IMR-90 (cell line): ENCODE data around the gene ZNF684. TPM values are rescaled to one million over a fixed set of nuclear protein-coding genes. Genes with fewer than 3 reads are reported as not detected.

Experiments used
- ATAC-seq: fragments of 200-7000 bp; cut with Tn5 transposase; 2 replicates; pipeline ENCODE4 v1.9.1; 2020; ENCODE audit warnings: low read depth, mild to moderate bottlenecking, moderate library complexity
- BruUV-seq: library from RNA; stranded (reverse); fragments of 400-500 nt; replicated peaks from 2 replicates; lab custom pipeline; 2021; lab: Mats Ljungman, UMichigan
- CTCF ChIA-PET: fragments of 300-600 bp; formaldehyde crosslinking; extraction: SDS; loops from one replicate; lab custom pipeline; 2021; ENCODE audit warnings: antibody characterized with exemption; lab: Yijun Ruan, JAX
- POLR2A ChIA-PET: fragments of 300-600 bp; sonication (Branson Sonifier 250); formaldehyde crosslinking; loops from one replicate; lab custom pipeline; 2022; ENCODE audit warnings: antibody characterized with exemption; ENCODE audit not compliant: unreplicated experiment; lab: Charles Lee
- DNase-seq: peaks from one replicate; pipeline ENCODE4 v3.0.0; 2013
- H2AFZ ChIP-seq: replicated peaks from 2 replicates; pipeline ENCODE3; 2013; ENCODE audit warnings: low read length, mild to moderate bottlenecking; ENCODE audit not compliant: poor library complexity
- H2AK5ac ChIP-seq: 2 replicates; pipeline ENCODE4 v1.6.1; 2013; ENCODE audit warnings: low read depth, low read length, inconsistent platforms
- H2AK9ac ChIP-seq: replicated peaks from 2 replicates; pipeline ENCODE3; 2013; ENCODE audit warnings: mild to moderate bottlenecking, low read depth, low read length, moderate library complexity; ENCODE audit not compliant: poor library complexity
- H2BK120ac ChIP-seq: 2 replicates; pipeline ENCODE4 v1.6.1; 2013; ENCODE audit warnings: low read depth, low read length, inconsistent platforms
- H2BK15ac ChIP-seq: 3 replicates; pipeline ENCODE4 v1.6.1; 2013; ENCODE audit warnings: low read depth, low read length, inconsistent platforms
- H2BK20ac ChIP-seq: 2 replicates; pipeline ENCODE4 v1.6.1; 2013; ENCODE audit warnings: low read depth, mild to moderate bottlenecking, inconsistent platforms, low read length, moderate library complexity
- H2BK5ac ChIP-seq: 2 replicates; pipeline ENCODE4 v1.6.1; 2013; ENCODE audit warnings: mild to moderate bottlenecking, low read depth, low read length, inconsistent platforms; ENCODE audit not compliant: poor library complexity, severe bottlenecking
- H3K14ac ChIP-seq: replicated peaks from 2 replicates; pipeline ENCODE4 v1.6.1; 2013; ENCODE audit warnings: low read depth, low read length, inconsistent platforms
- H3K18ac ChIP-seq: 2 replicates; pipeline ENCODE4 v1.6.1; 2013; ENCODE audit warnings: low read depth, low read length, control low read depth
- H3K23ac ChIP-seq: 2 replicates; pipeline ENCODE4 v1.6.1; 2013; ENCODE audit warnings: low read depth, low read length, inconsistent platforms
- H3K27ac ChIP-seq: 2 replicates; pipeline ENCODE4 v1.5.1; 2013; ENCODE audit warnings: mild to moderate bottlenecking, control low read depth, low read length; ENCODE audit not compliant: insufficient read depth
- H3K27me3 ChIP-seq: 2 replicates; pipeline ENCODE4 v1.6.1; 2013; ENCODE audit warnings: low read length; ENCODE audit not compliant: control insufficient read depth, insufficient read depth
- H3K36me3 ChIP-seq: 2 replicates; pipeline ENCODE4 v1.6.1; 2013; ENCODE audit warnings: low read length, mixed read lengths; ENCODE audit not compliant: control insufficient read depth, insufficient read depth
- H3K4ac ChIP-seq: 2 replicates; pipeline ENCODE4 v1.6.1; 2013; ENCODE audit warnings: low read depth, low read length, inconsistent platforms
- H3K4me1 ChIP-seq: 2 replicates; pipeline ENCODE4 v1.6.1; 2013; ENCODE audit warnings: low read length, mixed read lengths; ENCODE audit not compliant: control insufficient read depth, insufficient read depth
- H3K4me2 ChIP-seq: 2 replicates; pipeline ENCODE4 v1.6.1; 2013; ENCODE audit warnings: low read depth, mild to moderate bottlenecking, control low read depth, low read length, moderate library complexity
- H3K4me3 ChIP-seq: 2 replicates; pipeline ENCODE4 v1.5.1; 2013; ENCODE audit warnings: low read depth, mild to moderate bottlenecking, control low read depth, low read length, moderate library complexity; ENCODE audit not compliant: insufficient read depth
- H3K56ac ChIP-seq: 2 replicates; pipeline ENCODE4 v1.6.1; 2013; ENCODE audit warnings: low read length, inconsistent platforms; ENCODE audit not compliant: insufficient read depth; ENCODE audit errors: extremely low read depth
- H3K79me1 ChIP-seq, 2 experiments: 2 replicates each; pipeline ENCODE4 v1.6.1; 2013; ENCODE audit warnings: low read length in 2 of 2, inconsistent platforms in 1 of 2, low read depth in 1 of 2
- H3K9ac ChIP-seq: 2 replicates; pipeline ENCODE4 v1.6.1; 2013; ENCODE audit warnings: low read depth, low read length, control low read depth
- H3K9me1 ChIP-seq: 2 replicates; pipeline ENCODE4 v1.6.1; 2013; ENCODE audit warnings: low read length, inconsistent platforms; ENCODE audit not compliant: insufficient read depth
- H3K9me3 ChIP-seq: 2 replicates; pipeline ENCODE4 v1.6.1; 2013; ENCODE audit warnings: low read length; ENCODE audit not compliant: control insufficient read depth, insufficient read depth
- H4K20me1 ChIP-seq: 2 replicates; pipeline ENCODE4 v1.6.1; 2013; ENCODE audit warnings: low read length, inconsistent platforms; ENCODE audit not compliant: insufficient read depth
- H4K5ac ChIP-seq: 2 replicates; pipeline ENCODE4 v1.6.1; 2013; ENCODE audit warnings: mild to moderate bottlenecking, low read depth, low read length, control low read depth
- H4K8ac ChIP-seq, 2 experiments: 2 replicates each; pipeline ENCODE4 v1.6.1; 2013; ENCODE audit warnings: low read depth in 2 of 2, low read length in 2 of 2, control low read depth in 1 of 2, inconsistent platforms in 1 of 2
- H4K91ac ChIP-seq: 2 replicates; pipeline ENCODE4 v1.6.1; 2013; ENCODE audit warnings: low read depth, low read length, inconsistent platforms; ENCODE audit not compliant: insufficient read depth
- CEBPB ChIP-seq: IDR thresholded peaks from 2 replicates; pipeline ENCODE4 v1.6.1; 2012; ENCODE audit warnings: low read depth, low read length, improper control_type of control experiment
- ELK1 ChIP-seq: fragments of 150-350 bp; IDR thresholded peaks from 2 replicates; pipeline ENCODE4 v1.6.1; 2016; ENCODE audit warnings: low read depth, mild to moderate bottlenecking, low read length, moderate library complexity, borderline replicate concordance
- NFE2L2 ChIP-seq: fragments of 150-350 bp; IDR thresholded peaks from 2 replicates; pipeline ENCODE4 v1.6.1; 2016; ENCODE audit warnings: low read depth, mild to moderate bottlenecking, low read length
- POLR2A ChIP-seq: IDR thresholded peaks from 2 replicates; pipeline ENCODE4 v1.6.1; 2012; ENCODE audit warnings: mild to moderate bottlenecking, low read depth, low read length
- RAD21 ChIP-seq: IDR thresholded peaks from 2 replicates; pipeline ENCODE4 v1.6.1; 2012; ENCODE audit warnings: low read length, improper control_type of control experiment
- RCOR1 ChIP-seq: IDR thresholded peaks from 2 replicates; pipeline ENCODE4 v1.6.1; 2012; ENCODE audit warnings: mild to moderate bottlenecking, low read length, improper control_type of control experiment; ENCODE audit not compliant: insufficient replicate concordance
- SMC3 ChIP-seq: fragments of 150-350 bp; IDR thresholded peaks from 2 replicates; pipeline ENCODE4 v1.6.1; 2016; ENCODE audit warnings: low read depth, mild to moderate bottlenecking, antibody characterized with exemption, low read length, moderate library complexity
- WGBS, 2 experiments: methylation state at CpG; one replicate each; pipeline versions ENCODE4 v1.1.5 to v1.1.7; 2013; ENCODE audit warnings: missing lambda C conversion rate in 2 of 2; ENCODE audit not compliant: insufficient read length in 1 of 2; ENCODE audit errors: extremely low coverage in 2 of 2; 5-methylcytosine and 5-hydroxymethylcytosine counted together
- dilution Hi-C: fragments of 300-500 bp; cut with HindIII; formaldehyde crosslinking; loops from one replicate; pipeline ENCODE4 v1.14.3; 2018; ENCODE audit warnings: low sequenced_read_pairs; ENCODE audit not compliant: unreplicated experiment
- in situ Hi-C: fragments of 300-500 bp; cut with MboI; formaldehyde crosslinking; loops from 3 replicates; pipeline ENCODE4 v1.14.3; 2019; ENCODE audit warnings: low sequenced_read_pairs, inconsistent platforms, mixed read lengths
- intact Hi-C: fragments of 100-400 bp; cut with micrococcal nuclease; formaldehyde crosslinking; loops from 2 replicates; pipeline ENCODE4 v1.10.0; 2022
- microRNA-seq, 2 experiments: library from miRNA; stranded (forward) in 1 of 2; unstranded in 1 of 2; fragments of 10-50 nt in 1 of 2; fragments of <30 nt in 1 of 2; gene quantifications in 1 of 2; microRNA quantifications in 1 of 2; one replicate each; pipeline versions ENCODE3 to v1.1.0; 2013 to 2020; ENCODE audit not compliant: insufficient read depth in 1 of 2, insufficient read length in 1 of 2, unreplicated experiment in 1 of 2
- polyA plus RNA-seq, 3 experiments: library from polyadenylated mRNA; depleted of rRNA; stranded (reverse); fragments of >200 nt; gene quantifications; 2 replicates each; pipeline ENCODE4 v1.2.3, GENCODE V29; 2012; ENCODE audit warnings: low replicate concordance in 1 of 3
- small RNA-seq, 5 experiments: library from RNA; depleted of rRNA; stranded (forward); fragments of <200 nt; gene quantifications; one replicate each; pipeline ENCODE3, GENCODE V24; 2012
- total RNA-seq: library from RNA; depleted of rRNA; stranded (reverse); fragments of >200 nt; gene quantifications from 2 replicates; pipeline ENCODE4 v1.2.3, GENCODE V29; 2012; rRNA removed

Gene ZNF684
- total and polyA plus RNA-seq, 2 of the 4 experiments (the other 2 are of a cell fraction) = 1.4 to 4.1 TPM

DNA sequence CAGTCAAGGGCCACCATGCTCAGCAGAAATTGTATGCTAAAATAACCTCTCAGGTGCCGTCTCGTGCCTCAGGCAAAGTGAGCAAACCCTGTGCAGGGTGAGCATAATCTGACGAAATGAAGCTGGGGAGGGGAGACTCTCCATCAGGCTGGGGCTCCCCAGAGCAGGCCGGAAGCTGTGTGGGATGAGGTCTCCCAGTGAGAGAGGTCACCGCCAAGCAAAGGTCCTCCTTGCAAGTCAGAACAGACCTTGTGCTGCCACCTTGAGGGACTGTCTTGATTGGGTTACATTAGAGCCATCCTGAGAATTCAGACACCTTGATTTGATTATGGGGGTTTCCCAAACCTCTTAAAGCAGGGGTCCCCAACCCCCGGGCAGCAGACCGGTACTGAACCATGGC lies 64.2 kb downstream of the ZNF684 start:
- dilution Hi-C loops = no loop called here

More for the DNA sequence above, 64.2 kb downstream of the ZNF684 start:
- no peak overlapping the region for H4K5ac ChIP-seq
- H3K23ac ChIP-seq = no peak overlapping the region
- H4K91ac ChIP-seq = no peak overlapping the region
- WGBS, 2 experiments = 67% methylated on average over 3 of the region's 7 CpGs; no CpG with 5 or more reads in 1 of the 2 experiments
- H2BK15ac ChIP-seq = no peak overlapping the region
- H3K4me3 ChIP-seq = no peak overlapping the region
- no peak overlapping the region for H2AK5ac ChIP-seq
- H4K8ac ChIP-seq = no peak overlapping the region
- H3K4me1 ChIP-seq = no peaks in the 10 kb centered on the region
- H2BK20ac ChIP-seq = no peak overlapping the region
- no peak overlapping the region for H2BK5ac ChIP-seq
- ATAC-seq = no peak
- H3K4ac ChIP-seq = no peak overlapping the region
- H3K27me3 ChIP-seq = peaks cover 2% of the 10 kb centered on the region; the same call in 1 of the 2 replicates
- intact Hi-C loops = no loop called here
- in situ Hi-C loops = no loop called here
- CTCF ChIA-PET = no interaction called here
- H3K36me3 ChIP-seq = no peaks in the 10 kb centered on the region
- no peak overlapping the region for H3K9ac ChIP-seq
- no TSS peak for BruUV-seq
- no peak for DNase-seq
- H3K79me1 ChIP-seq = no peaks in the 10 kb centered on the region
- no peak overlapping the region for H2AFZ ChIP-seq
- H3K9me3 ChIP-seq = no peaks in the 10 kb centered on the region
- H3K56ac ChIP-seq = no peak overlapping the region
- no peak overlapping the region for H3K4me2 ChIP-seq
- POLR2A ChIA-PET = no interaction called here
- TF ChIP-seq POLR2A (no peak), ELK1 (no peak), RCOR1 (no peak), CEBPB (no peak), RAD21 (no peak), SMC3 (no peak), NFE2L2 (no peak)
- no peaks in the 10 kb centered on the region for H4K20me1 ChIP-seq
- H2AK9ac ChIP-seq = peak overlapping the region; percentile 55
- H3K18ac ChIP-seq = no peak overlapping the region
- no peak overlapping the region for H3K27ac ChIP-seq
- H2BK120ac ChIP-seq = no peak overlapping the region
- H3K9me1 ChIP-seq = no peaks in the 10 kb centered on the region
- no peak overlapping the region for H3K14ac ChIP-seq

Small RNA genes lying within 50 kb of the gene (microRNA-seq; reads per million reads assigned to microRNA genes)
- gene AL356379.1 (ENCODE audit: insufficient read depth, insufficient read length) = not detected

Small RNA genes lying within 50 kb of the gene (small RNA-seq; reads per million reads assigned to genes)
- gene AL356379.1 = 0 reads per million in 5 experiments

Other genes starting within 250 kb of the ZNF684 start
- gene COL9A2, start 214.4 kb upstream of the ZNF684 start, total RNA-seq = 0.56 and 0.90 TPM in 2 replicates
- 1.3 and 1.6 TPM in 2 replicates for gene COL9A2, start 214.4 kb upstream of the ZNF684 start, polyA plus RNA-seq (2012; rRNA removed)
- 30.1 and 33.6 TPM in 2 replicates for gene SMAP2, start 157.9 kb upstream of the ZNF684 start, total RNA-seq
- gene SMAP2, start 157.9 kb upstream of the ZNF684 start, polyA plus RNA-seq (2012; rRNA removed) = 29.1 and 31.0 TPM in 2 replicates
- 6.8 and 8.1 TPM in 2 replicates for gene ZFP69B, start 81.2 kb upstream of the ZNF684 start, total RNA-seq
- gene ZFP69B, start 81.2 kb upstream of the ZNF684 start, polyA plus RNA-seq (2012; rRNA removed) = 2.2 and 3.1 TPM in 2 replicates
- 1.6 and 2.5 TPM in 2 replicates for gene ZFP69, start 54.3 kb upstream of the ZNF684 start, total RNA-seq
- 1.2 TPM in 2 replicates for gene ZFP69, start 54.3 kb upstream of the ZNF684 start, polyA plus RNA-seq (2012; rRNA removed)
- 11.1 and 13.1 TPM in 2 replicates for gene EXO5, start 22.9 kb upstream of the ZNF684 start, total RNA-seq
- 6.5 and 7.8 TPM in 2 replicates for gene EXO5, start 22.9 kb upstream of the ZNF684 start, polyA plus RNA-seq (2012; rRNA removed)
- 0.28 and 0.36 TPM in 2 replicates for gene RIMS3, start 134.0 kb downstream of the ZNF684 start, total RNA-seq
- 0.10 and 0.22 TPM in 2 replicates for gene RIMS3, start 134.0 kb downstream of the ZNF684 start, polyA plus RNA-seq (2012; rRNA removed)
- gene NFYC, start 160.1 kb downstream of the ZNF684 start, total RNA-seq = 43.3 and 45.2 TPM in 2 replicates
- gene NFYC, start 160.1 kb downstream of the ZNF684 start, polyA plus RNA-seq (2012; rRNA removed) = 62.2 and 74.6 TPM in 2 replicates